HepG2 (cell line): ENCODE measurements around the gene RNF222. TPM values are rescaled to one million over a fixed set of nuclear protein-coding genes. Genes with fewer than 3 reads are reported as not detected.

Source experiments
- AGO1 ChIP-seq: fragments of 200-400 bp; formaldehyde crosslinking; IDR thresholded peaks from 2 replicates; pipeline ENCODE4 v1.6.1; 2017; ENCODE audit warnings: mild to moderate bottlenecking, low read depth, low read length, moderate library complexity; ENCODE audit not compliant: poor library complexity, severe bottlenecking
- AHR ChIP-seq: IDR thresholded peaks from 2 replicates; pipeline ENCODE4 v1.6.1; 2018; ENCODE audit warnings: missing genetic modification reagents, missing compliant biosample characterization
- EEA1 ChIP-seq: sonication (generic); formaldehyde crosslinking; IDR thresholded peaks from 2 replicates; pipeline ENCODE4 v1.5.1; 2020; ENCODE audit warnings: mild to moderate bottlenecking, missing genetic modification reagents, borderline replicate concordance
- FOXA3 ChIP-seq: IDR thresholded peaks from 2 replicates; pipeline ENCODE4 v1.6.1; 2016; ENCODE audit warnings: missing genetic modification reagents, missing compliant biosample characterization
- FOXO1 ChIP-seq: sonication (generic); formaldehyde crosslinking; IDR thresholded peaks from 2 replicates; pipeline ENCODE4 v1.4.0; 2020; ENCODE audit warnings: missing genetic modification reagents
- KDM5B ChIP-seq: sonication (generic); formaldehyde crosslinking; IDR thresholded peaks from 2 replicates; pipeline ENCODE4 v1.4.0; 2020; ENCODE audit warnings: missing genetic modification reagents, mild to moderate bottlenecking, borderline replicate concordance
- RAD21 ChIP-seq: fragments of 450-650 bp; formaldehyde crosslinking; IDR thresholded peaks from 2 replicates; pipeline ENCODE4 v1.5.0; 2020; ENCODE audit warnings: mild to moderate bottlenecking
- SALL1 ChIP-seq: sonication (generic); formaldehyde crosslinking; IDR thresholded peaks from 2 replicates; pipeline ENCODE4 v1.8.0; 2022; ENCODE audit warnings: mild to moderate bottlenecking, missing genetic modification reagents
- SMC3 ChIP-seq: IDR thresholded peaks from 2 replicates; pipeline ENCODE4 v1.6.1; 2011; ENCODE audit warnings: low read length, improper control_type of control experiment
- SRSF4 ChIP-seq: fragments of 200-400 bp; formaldehyde crosslinking; IDR thresholded peaks from one replicate; pipeline ENCODE4 v1.6.1; 2018; ENCODE audit warnings: mild to moderate bottlenecking, low read depth, low read length, moderate library complexity; ENCODE audit not compliant: poor library complexity, severe bottlenecking
- TERF1 ChIP-seq: sonication (generic); formaldehyde crosslinking; IDR thresholded peaks from 2 replicates; pipeline ENCODE4 v1.8.0; 2022; ENCODE audit warnings: mild to moderate bottlenecking, missing genetic modification reagents, moderate library complexity
- THAP11 ChIP-seq: IDR thresholded peaks from 2 replicates; pipeline ENCODE4 v1.6.1; 2016; ENCODE audit warnings: missing biosample characterization, missing genetic modification reagents
- WIZ ChIP-seq: sonication (generic); formaldehyde crosslinking; IDR thresholded peaks from 2 replicates; pipeline ENCODE4 v1.5.1; 2020; ENCODE audit warnings: mild to moderate bottlenecking, missing genetic modification reagents
- ZFP1 ChIP-seq: IDR thresholded peaks from 2 replicates; pipeline ENCODE4 v1.6.1; 2016
- ZNF12 ChIP-seq: sonication (generic); formaldehyde crosslinking; IDR thresholded peaks from 2 replicates; pipeline ENCODE4 v1.5.0; 2020; ENCODE audit warnings: missing genetic modification reagents
- ZNF776 ChIP-seq: sonication (generic); formaldehyde crosslinking; IDR thresholded peaks from 2 replicates; pipeline ENCODE4 v1.4.0; 2020; ENCODE audit warnings: mild to moderate bottlenecking, missing genetic modification reagents
- ZNF782 ChIP-seq: sonication (generic); formaldehyde crosslinking; IDR thresholded peaks from 2 replicates; pipeline ENCODE4 v1.4.0; 2020; ENCODE audit warnings: missing genetic modification reagents, mild to moderate bottlenecking, borderline replicate concordance
- ZNF841 ChIP-seq: sonication (generic); formaldehyde crosslinking; IDR thresholded peaks from 2 replicates; pipeline ENCODE4 v1.8.1; 2023; ENCODE audit warnings: missing genetic modification reagents, borderline replicate concordance
- ZNF878 ChIP-seq: sonication (generic); formaldehyde crosslinking; IDR thresholded peaks from 2 replicates; pipeline ENCODE4 v1.8.1; 2023; ENCODE audit warnings: mild to moderate bottlenecking, missing genetic modification reagents, moderate library complexity
- polyA plus RNA-seq, 8 experiments: library from polyadenylated mRNA; depleted of rRNA in 3 of 8; stranded (reverse) in 7 of 8; unstranded in 1 of 8; fragments of >200 nt; fragmentation: Illumina TruSeq in 4 of 8; extraction: Trizol in 4 of 8; gene quantifications; 2 replicates each; pipeline versions ENCODE4 v1.2.1 to v1.2.3, GENCODE V29; 2011 to 2016; ENCODE audit warnings: low read depth in 4 of 8, missing spikeins in 1 of 8, mixed read lengths in 1 of 8; ENCODE audit not compliant: insufficient read depth in 1 of 8
- total RNA-seq, 5 experiments: library from RNA; depleted of rRNA; stranded (reverse); fragments of >200 nt; fragmentation: Illumina TruSeq; extraction: Trizol; gene quantifications; 2 replicates each; pipeline ENCODE4 v1.2.3, GENCODE V29; 2016; ENCODE audit warnings: low read depth in 1 of 5
- TF ChIP-seq, protein P1 (sequence below), 2 experiments: sonication (generic) in 1 of 2; formaldehyde crosslinking in 1 of 2; IDR thresholded peaks; 2 replicates each; pipeline versions ENCODE4 v1.6.1 to v1.9.0; 2014 to 2022; ENCODE audit warnings: antibody characterized with exemption in 1 of 2, borderline replicate concordance in 1 of 2, inconsistent platforms in 1 of 2, low read depth in 1 of 2, missing genetic modification reagents in 1 of 2
- TF ChIP-seq, protein P2 (sequence below): sonication (generic); formaldehyde crosslinking; IDR thresholded peaks from 2 replicates; pipeline ENCODE4 v1.5.1; 2020; ENCODE audit warnings: mild to moderate bottlenecking, moderate library complexity, missing genetic modification reagents

Gene RNF222
- total and polyA plus RNA-seq, 2 of the 13 experiments (the other 11 are each of a cell fraction or from before 2014, with no cell fraction given), result not detected

GRCh38 chr17:8376271-8377067, 21.2 kb downstream of the RNF222 start, which contains the start of gene KRABD2 (continued):
- TF ChIP-seq, protein P1, sequence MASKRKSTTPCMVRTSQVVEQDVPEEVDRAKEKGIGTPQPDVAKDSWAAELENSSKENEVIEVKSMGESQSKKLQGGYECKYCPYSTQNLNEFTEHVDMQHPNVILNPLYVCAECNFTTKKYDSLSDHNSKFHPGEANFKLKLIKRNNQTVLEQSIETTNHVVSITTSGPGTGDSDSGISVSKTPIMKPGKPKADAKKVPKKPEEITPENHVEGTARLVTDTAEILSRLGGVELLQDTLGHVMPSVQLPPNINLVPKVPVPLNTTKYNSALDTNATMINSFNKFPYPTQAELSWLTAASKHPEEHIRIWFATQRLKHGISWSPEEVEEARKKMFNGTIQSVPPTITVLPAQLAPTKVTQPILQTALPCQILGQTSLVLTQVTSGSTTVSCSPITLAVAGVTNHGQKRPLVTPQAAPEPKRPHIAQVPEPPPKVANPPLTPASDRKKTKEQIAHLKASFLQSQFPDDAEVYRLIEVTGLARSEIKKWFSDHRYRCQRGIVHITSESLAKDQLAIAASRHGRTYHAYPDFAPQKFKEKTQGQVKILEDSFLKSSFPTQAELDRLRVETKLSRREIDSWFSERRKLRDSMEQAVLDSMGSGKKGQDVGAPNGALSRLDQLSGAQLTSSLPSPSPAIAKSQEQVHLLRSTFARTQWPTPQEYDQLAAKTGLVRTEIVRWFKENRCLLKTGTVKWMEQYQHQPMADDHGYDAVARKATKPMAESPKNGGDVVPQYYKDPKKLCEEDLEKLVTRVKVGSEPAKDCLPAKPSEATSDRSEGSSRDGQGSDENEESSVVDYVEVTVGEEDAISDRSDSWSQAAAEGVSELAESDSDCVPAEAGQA (IDR thresholded peaks at IDR 0.05; ENCODE audit: low read depth), result no peak; the same call in 1 of the 2 replicates
- TF ChIP-seq, protein P1 (CRISPR knock-in tag; IDR thresholded peaks at IDR 0.05; ENCODE audit: borderline replicate concordance), result 0 out of 2 replicates have a peak, but pooled peaks have one; percentile 28
- TF ChIP-seq ZNF878 (CRISPR knock-in tag), result peak; percentile 82
- no peak; the same call in 1 of the 2 replicates for TF ChIP-seq ZNF776 (CRISPR knock-in tag)
- TF ChIP-seq WIZ (CRISPR knock-in tag), result no peak
- 0 out of 2 replicates have a peak, but pooled peaks have one; percentile 12 for TF ChIP-seq FOXO1 (CRISPR knock-in tag)
- TF ChIP-seq RAD21 (CRISPR knock-in tag), result peak; percentile 60; the same call in 1 of the 2 replicates
- TF ChIP-seq EEA1 (CRISPR knock-in tag), result no peak
- TF ChIP-seq ZNF12 (CRISPR knock-in tag), result peak; percentile 57
- TF ChIP-seq SRSF4, result peak; percentile 88
- TF ChIP-seq, protein P2, sequence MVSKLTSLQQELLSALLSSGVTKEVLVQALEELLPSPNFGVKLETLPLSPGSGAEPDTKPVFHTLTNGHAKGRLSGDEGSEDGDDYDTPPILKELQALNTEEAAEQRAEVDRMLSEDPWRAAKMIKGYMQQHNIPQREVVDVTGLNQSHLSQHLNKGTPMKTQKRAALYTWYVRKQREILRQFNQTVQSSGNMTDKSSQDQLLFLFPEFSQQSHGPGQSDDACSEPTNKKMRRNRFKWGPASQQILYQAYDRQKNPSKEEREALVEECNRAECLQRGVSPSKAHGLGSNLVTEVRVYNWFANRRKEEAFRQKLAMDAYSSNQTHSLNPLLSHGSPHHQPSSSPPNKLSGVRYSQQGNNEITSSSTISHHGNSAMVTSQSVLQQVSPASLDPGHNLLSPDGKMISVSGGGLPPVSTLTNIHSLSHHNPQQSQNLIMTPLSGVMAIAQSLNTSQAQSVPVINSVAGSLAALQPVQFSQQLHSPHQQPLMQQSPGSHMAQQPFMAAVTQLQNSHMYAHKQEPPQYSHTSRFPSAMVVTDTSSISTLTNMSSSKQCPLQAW (CRISPR knock-in tag), result peak; percentile 41; the same call in 1 of the 2 replicates
- TF ChIP-seq THAP11 (CRISPR knock-in tag), result peak; percentile 80
- TF ChIP-seq ZNF782 (CRISPR knock-in tag), result no peak
- peak; percentile 60; the same call in 1 of the 2 replicates for TF ChIP-seq KDM5B (CRISPR knock-in tag)
- no peak for TF ChIP-seq ZNF841 (CRISPR knock-in tag)
- TF ChIP-seq SMC3, result no peak
- peak; percentile 65 for TF ChIP-seq FOXA3 (CRISPR knock-in tag)
- TF ChIP-seq SALL1, result peak; percentile 81
- 0 out of 2 replicates have a peak, but pooled peaks have one; percentile 28 for TF ChIP-seq AHR
- peak; percentile 98 for TF ChIP-seq AGO1
- 0 out of 2 replicates have a peak, but pooled peaks have one; percentile 44 for TF ChIP-seq ZFP1 (CRISPR knock-in tag)
- TF ChIP-seq TERF1, result no peak
